Activated CD4-positive, alpha-beta T cell treated with anti-CD3 and anti-CD28 coated beads, Interleukin-2, amount 10 ng/mL, durations not matched to agents 24 days and 14 days (primary cell): ENCODE data around the gene TANK. TPM values are rescaled to one million over a fixed set of nuclear protein-coding genes. Genes with fewer than 3 reads are reported as not detected.

ENCODE experiments used
- total RNA-seq: library from RNA; stranded (reverse); gene quantifications from 2 replicates; pipeline ENCODE4 v1.2.3, GENCODE V29; 2022

Gene TANK
- total RNA-seq, 1 donor from 2014 or later = 91.2 TPM

Other genes starting within 250 kb of the TANK start
- gene PSMD14, start 148.0 kb downstream of the TANK start, total RNA-seq = 111 and 113 TPM in 2 replicates